Fibroblast of lung (primary cell): ENCODE results near the gene TMEM97. TPM values are rescaled to one million over a fixed set of nuclear protein-coding genes. Genes with fewer than 3 reads are reported as not detected.
"Not testable (repeated sequence)": the region's sequence is repeated elsewhere in the genome, so short reads cannot be mapped to it uniquely, and the experiment has no call there.

Source experiments
- DNase-seq, 2 donors: peaks; one replicate each; pipeline versions ENCODE4 v3.0.0 to v3.0.0-alpha.2; 2010; ENCODE audit warnings: low read depth in 2 of 2
- H2AFZ ChIP-seq: 2 replicates; pipeline ENCODE4 v1.5.1; 2012; ENCODE audit warnings: low read length, control low read depth, inconsistent platforms
- H3K27ac ChIP-seq: 2 replicates; pipeline ENCODE4 v1.5.1; 2011; ENCODE audit warnings: low read length, control low read depth; ENCODE audit not compliant: insufficient read depth
- H3K27me3 ChIP-seq: 2 replicates; pipeline ENCODE4 v1.5.1; 2011; ENCODE audit warnings: mild to moderate bottlenecking, low read length; ENCODE audit not compliant: control insufficient read depth, insufficient read depth
- H3K36me3 ChIP-seq: 2 replicates; pipeline ENCODE4 v1.5.1; 2011; ENCODE audit warnings: low read length; ENCODE audit not compliant: control insufficient read depth, insufficient read depth
- H3K4me1 ChIP-seq: 2 replicates; pipeline ENCODE4 v1.5.1; 2011; ENCODE audit warnings: low read length; ENCODE audit not compliant: control insufficient read depth, insufficient read depth; ENCODE audit errors: extremely low read depth
- H3K4me2 ChIP-seq: 2 replicates; pipeline ENCODE4 v1.5.1; 2011; ENCODE audit warnings: low read length, control low read depth; ENCODE audit not compliant: insufficient read depth; ENCODE audit errors: extremely low read depth
- H3K4me3 ChIP-seq, 4 experiments: fragments of 200-600 bp in 1 of 4; sonication (generic) in 1 of 4; replicated peaks in 1 of 4; 2 replicates each; pipeline ENCODE4 v1.5.1; 2011 to 2016; ENCODE audit warnings: low read length in 4 of 4, low read depth in 3 of 4, mild to moderate bottlenecking in 3 of 4, control low read depth in 2 of 4, inconsistent platforms in 1 of 4, mixed read lengths in 1 of 4; ENCODE audit not compliant: insufficient read depth in 1 of 4; ENCODE audit errors: control extremely low read depth in 1 of 4
- H3K79me2 ChIP-seq: 2 replicates; pipeline ENCODE4 v1.5.1; 2012; ENCODE audit warnings: mild to moderate bottlenecking, low read length, inconsistent platforms; ENCODE audit not compliant: control insufficient read depth, insufficient read depth
- H3K9ac ChIP-seq: 2 replicates; pipeline ENCODE4 v1.5.1; 2011; ENCODE audit warnings: mild to moderate bottlenecking, low read length, control low read depth; ENCODE audit not compliant: insufficient read depth
- H3K9me3 ChIP-seq: 2 replicates; pipeline ENCODE4 v1.5.1; 2012; ENCODE audit warnings: low read depth, low read length; ENCODE audit not compliant: control insufficient read depth, insufficient read depth
- H4K20me1 ChIP-seq: 2 replicates; pipeline ENCODE4 v1.5.1; 2011; ENCODE audit warnings: low read length; ENCODE audit not compliant: control insufficient read depth, insufficient read depth; ENCODE audit errors: extremely low read depth
- EZH2 ChIP-seq: IDR thresholded peaks from 2 replicates; pipeline ENCODE4 v1.5.1; 2012; ENCODE audit warnings: low read length, control low read depth, mild to moderate bottlenecking; ENCODE audit errors: missing control alignments
- polyA plus RNA-seq, 2 donors: library from polyadenylated mRNA; depleted of rRNA in 1 of 2; stranded (reverse) in 1 of 2; unstranded in 1 of 2; fragments of >200 nt; gene quantifications; 2 replicates each; pipeline ENCODE4 v1.2.1, GENCODE V29; 2011 to 2012; ENCODE audit warnings: missing spikeins in 1 of 2
- total RNA-seq: library from RNA; depleted of rRNA; stranded (reverse); fragments of >200 nt; gene quantifications from 2 replicates; pipeline ENCODE4 v1.2.1, GENCODE V29; 2014
- TF ChIP-seq, protein P1 (sequence below), 2 donors: IDR thresholded peaks in 1 of 2; conservative IDR thresholded peaks in 1 of 2; 1 replicate in 1 of 2; 2 replicates in 1 of 2; pipeline ENCODE4 v1.5.1; 2011 to 2012; ENCODE audit warnings: low read length in 2 of 2, control low read depth in 1 of 2, inconsistent platforms in 1 of 2, low read depth in 1 of 2, mild to moderate bottlenecking in 1 of 2

The TMEM97 gene
- total and polyA plus RNA-seq, 2 donors (not counting 1 experiment from before 2014, with no cell fraction given), result 34.4 to 43.6 TPM

DNA sequence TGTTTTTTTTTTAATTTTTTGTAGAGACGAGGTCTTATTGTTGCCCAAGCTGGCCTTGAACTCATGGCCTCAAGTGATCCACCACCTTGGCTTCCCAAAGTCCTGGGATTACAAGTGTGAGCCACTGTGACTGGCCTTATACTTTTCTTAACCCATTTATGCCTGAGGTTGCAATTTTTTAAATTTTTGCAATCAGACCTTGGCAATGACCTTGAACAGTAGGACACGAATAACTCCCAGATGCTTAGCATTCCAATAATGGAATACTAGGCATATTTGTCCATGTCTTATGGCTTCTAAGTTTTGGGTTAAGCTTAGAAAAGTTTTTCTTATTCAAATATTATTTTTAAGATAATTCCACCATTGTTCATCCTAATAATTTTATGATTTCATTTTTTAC is 28.3 kb upstream of the TMEM97 start:
- Histone ChIP-seq H3K36me3 (no peaks in the 10 kb centered on the region), H3K27me3 (no peaks in the 10 kb centered on the region), H3K27ac (no peak overlapping the region), H3K9ac (no peak overlapping the region), H3K4me1 (no peaks in the 10 kb centered on the region), H4K20me1 (no peaks in the 10 kb centered on the region), H2AFZ (no peak overlapping the region), H3K4me2 (no peak overlapping the region), H3K9me3 (no peaks in the 10 kb centered on the region), H3K79me2 (no peaks in the 10 kb centered on the region), H3K4me3 (no peak overlapping the region)
- TF ChIP-seq, protein P1, sequence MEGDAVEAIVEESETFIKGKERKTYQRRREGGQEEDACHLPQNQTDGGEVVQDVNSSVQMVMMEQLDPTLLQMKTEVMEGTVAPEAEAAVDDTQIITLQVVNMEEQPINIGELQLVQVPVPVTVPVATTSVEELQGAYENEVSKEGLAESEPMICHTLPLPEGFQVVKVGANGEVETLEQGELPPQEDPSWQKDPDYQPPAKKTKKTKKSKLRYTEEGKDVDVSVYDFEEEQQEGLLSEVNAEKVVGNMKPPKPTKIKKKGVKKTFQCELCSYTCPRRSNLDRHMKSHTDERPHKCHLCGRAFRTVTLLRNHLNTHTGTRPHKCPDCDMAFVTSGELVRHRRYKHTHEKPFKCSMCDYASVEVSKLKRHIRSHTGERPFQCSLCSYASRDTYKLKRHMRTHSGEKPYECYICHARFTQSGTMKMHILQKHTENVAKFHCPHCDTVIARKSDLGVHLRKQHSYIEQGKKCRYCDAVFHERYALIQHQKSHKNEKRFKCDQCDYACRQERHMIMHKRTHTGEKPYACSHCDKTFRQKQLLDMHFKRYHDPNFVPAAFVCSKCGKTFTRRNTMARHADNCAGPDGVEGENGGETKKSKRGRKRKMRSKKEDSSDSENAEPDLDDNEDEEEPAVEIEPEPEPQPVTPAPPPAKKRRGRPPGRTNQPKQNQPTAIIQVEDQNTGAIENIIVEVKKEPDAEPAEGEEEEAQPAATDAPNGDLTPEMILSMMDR (conservative IDR thresholded peaks at IDR 0.05 in 1 of 2, IDR thresholded peaks at IDR 0.05 in 1 of 2; ENCODE audit: low read depth in 1 of 2, low read length in 2 of 2), result no peak
- no peak for TF ChIP-seq EZH2
- DNase-seq, result no peak

DNA sequence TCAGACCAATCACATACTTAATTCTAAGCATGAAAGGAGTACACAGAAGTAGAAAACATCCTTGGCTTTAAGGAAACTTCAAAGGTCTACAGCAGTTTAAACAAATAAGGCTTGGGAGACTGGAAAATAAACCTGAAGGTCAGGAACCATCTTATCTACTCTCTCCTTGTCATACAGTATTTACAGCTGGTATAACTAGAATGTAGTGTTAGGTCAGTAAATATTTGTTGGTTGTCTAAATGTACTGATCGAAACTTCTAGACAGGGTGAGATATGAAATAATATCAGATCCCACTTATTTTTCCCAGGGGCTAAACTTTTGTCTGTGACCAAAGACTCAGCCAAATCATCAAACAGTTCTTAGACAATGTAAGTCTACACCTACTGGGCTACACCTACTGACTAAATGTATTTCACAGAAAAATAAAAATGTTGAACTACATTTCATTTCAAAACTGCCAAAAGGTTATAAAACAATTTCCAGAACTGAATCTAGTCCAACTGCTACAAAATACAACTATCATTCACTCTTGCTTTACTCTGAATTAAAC is 27.1 kb upstream of the TMEM97 start:
- Histone ChIP-seq H3K36me3 (no peaks in the 10 kb centered on the region), H3K4me3 (no peak overlapping the region), H2AFZ (no peak overlapping the region), H3K9ac (no peak overlapping the region), H3K79me2 (no peaks in the 10 kb centered on the region), H3K9me3 (no peaks in the 10 kb centered on the region), H3K27ac (no peak overlapping the region), H3K4me2 (no peak overlapping the region), H3K4me1 (no peaks in the 10 kb centered on the region), H4K20me1 (no peaks in the 10 kb centered on the region), H3K27me3 (no peaks in the 10 kb centered on the region)
- TF ChIP-seq, protein P1 (conservative IDR thresholded peaks at IDR 0.05 in 1 of 2, IDR thresholded peaks at IDR 0.05 in 1 of 2; ENCODE audit: low read depth in 1 of 2, low read length in 2 of 2), result no peak
- no peak for TF ChIP-seq EZH2
- DNase-seq, result no peak

DNA sequence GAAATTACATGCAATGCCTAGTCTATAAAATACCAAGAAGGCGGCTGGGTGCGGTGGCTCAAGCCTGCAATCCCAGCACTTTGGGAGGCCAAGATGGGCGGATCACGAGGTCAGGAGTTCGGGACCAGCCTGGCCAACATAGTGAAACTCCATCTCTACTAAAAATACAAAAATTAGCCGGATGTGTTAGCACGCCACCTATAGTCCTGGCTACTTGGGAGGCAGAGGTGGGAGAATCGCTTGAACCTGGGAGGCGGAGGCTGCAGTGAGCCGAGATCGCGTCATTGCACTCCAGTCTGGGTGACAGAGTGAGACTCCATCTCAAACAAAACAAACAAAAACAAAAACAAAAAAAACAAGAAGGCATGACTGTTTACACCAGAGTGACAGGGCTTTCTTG is 26.1 kb upstream of the TMEM97 start:
- not testable (repeated sequence) for H4K20me1 ChIP-seq, H3K27ac ChIP-seq, H3K27me3 ChIP-seq, H3K4me1 ChIP-seq, H3K9me3 ChIP-seq, H3K9ac ChIP-seq, H3K36me3 ChIP-seq, H3K79me2 ChIP-seq, H3K4me3 ChIP-seq, H2AFZ ChIP-seq, DNase-seq, H3K4me2 ChIP-seq
